H9 (cell line): ENCODE data around the gene NME2. TPM values are rescaled to one million over a fixed set of nuclear protein-coding genes. Genes with fewer than 3 reads are reported as not detected.

Experiments
- DNase-seq: peaks from one replicate; pipeline ENCODE4 v3.0.0-alpha.2; 2017
- H2AFZ ChIP-seq: one replicate; pipeline ENCODE4 v1.6.1; 2013; ENCODE audit warnings: mild to moderate bottlenecking, low read length, control low read depth, moderate library complexity
- H2AK5ac ChIP-seq: 2 replicates; pipeline ENCODE4 v1.6.1; 2013; ENCODE audit warnings: low read length, control low read depth, mixed read lengths; ENCODE audit not compliant: insufficient read length
- H2BK120ac ChIP-seq: one replicate; pipeline ENCODE4 v1.6.1; 2013; ENCODE audit warnings: low read depth, mild to moderate bottlenecking, low read length, control low read depth, inconsistent platforms; ENCODE audit not compliant: poor library complexity, severe bottlenecking
- H2BK12ac ChIP-seq: 2 replicates; pipeline ENCODE4 v1.6.1; 2013; ENCODE audit warnings: low read length, control low read depth, mixed read lengths, low read depth; ENCODE audit not compliant: insufficient read length
- H2BK15ac ChIP-seq: 2 replicates; pipeline ENCODE4 v1.6.1; 2013; ENCODE audit warnings: low read depth, low read length, control low read depth
- H2BK20ac ChIP-seq: one replicate; pipeline ENCODE4 v1.6.1; 2013; ENCODE audit warnings: low read depth, mild to moderate bottlenecking, low read length, control low read depth, inconsistent platforms; ENCODE audit not compliant: poor library complexity, severe bottlenecking
- H2BK5ac ChIP-seq: 2 replicates; pipeline ENCODE4 v1.6.1; 2013; ENCODE audit warnings: low read length, control low read depth, mixed read lengths; ENCODE audit not compliant: insufficient read length
- H3K14ac ChIP-seq: 2 replicates; pipeline ENCODE4 v1.6.1; 2013; ENCODE audit warnings: low read length, control low read depth; ENCODE audit not compliant: insufficient read depth
- H3K18ac ChIP-seq: 2 replicates; pipeline ENCODE4 v1.6.1; 2013; ENCODE audit warnings: low read depth, mild to moderate bottlenecking, mixed read lengths, low read length, control low read depth; ENCODE audit not compliant: insufficient read length
- H3K23ac ChIP-seq: 2 replicates; pipeline ENCODE4 v1.6.1; 2013; ENCODE audit warnings: low read length, control low read depth, mixed read lengths, low read depth; ENCODE audit not compliant: insufficient read length
- H3K23me2 ChIP-seq: 2 replicates; pipeline ENCODE4 v1.6.1; 2013; ENCODE audit warnings: low read depth, mild to moderate bottlenecking, mixed read lengths, low read length, control low read depth; ENCODE audit not compliant: insufficient read length, poor library complexity, severe bottlenecking
- H3K27ac ChIP-seq: 2 replicates; pipeline ENCODE4 v1.5.1; 2013; ENCODE audit warnings: low read length, control low read depth, mixed read lengths, low read depth; ENCODE audit not compliant: insufficient read length
- H3K27me3 ChIP-seq: 2 replicates; pipeline ENCODE4 v1.6.1; 2013; ENCODE audit warnings: low read length, control low read depth, inconsistent platforms; ENCODE audit not compliant: insufficient read depth
- H3K4ac ChIP-seq: 2 replicates; pipeline ENCODE4 v1.6.1; 2013; ENCODE audit warnings: low read depth, mild to moderate bottlenecking, control low read depth, inconsistent platforms, low read length, moderate library complexity
- H3K4me1 ChIP-seq: 2 replicates; pipeline ENCODE4 v1.6.1; 2013; ENCODE audit warnings: low read length, control low read depth, inconsistent platforms; ENCODE audit not compliant: insufficient read depth
- H3K4me2 ChIP-seq: 2 replicates; pipeline ENCODE4 v1.6.1; 2013; ENCODE audit warnings: low read length, control low read depth, mixed read lengths; ENCODE audit not compliant: insufficient read length, insufficient read depth
- H3K56ac ChIP-seq: 2 replicates; pipeline ENCODE4 v1.6.1; 2013; ENCODE audit warnings: low read depth, mild to moderate bottlenecking, mixed read lengths, low read length, control low read depth; ENCODE audit not compliant: insufficient read length
- H3K79me1 ChIP-seq: 2 replicates; pipeline ENCODE4 v1.6.1; 2013; ENCODE audit warnings: low read depth, mild to moderate bottlenecking, moderate library complexity, low read length, control low read depth, inconsistent platforms; ENCODE audit not compliant: insufficient read depth, poor library complexity, severe bottlenecking
- H3K79me2 ChIP-seq: 2 replicates; pipeline ENCODE4 v1.6.1; 2013; ENCODE audit warnings: low read length, control low read depth, inconsistent platforms; ENCODE audit not compliant: insufficient read depth
- H3K9ac ChIP-seq: 2 replicates; pipeline ENCODE4 v1.6.1; 2013; ENCODE audit warnings: low read length, control low read depth, mixed read lengths; ENCODE audit not compliant: insufficient read length; ENCODE audit errors: extremely low read depth
- H3K9me3 ChIP-seq: one replicate; pipeline ENCODE4 v1.6.1; 2013; ENCODE audit warnings: low read depth, low read length, inconsistent platforms; ENCODE audit not compliant: control insufficient read depth
- H3T11ph ChIP-seq: one replicate; pipeline ENCODE4 v1.6.1; 2013; ENCODE audit warnings: mild to moderate bottlenecking, low read length, control low read depth, inconsistent platforms
- H4K20me1 ChIP-seq: one replicate; pipeline ENCODE4 v1.6.1; 2013; ENCODE audit not compliant: control insufficient read depth, insufficient read length, insufficient read depth
- H4K5ac ChIP-seq: 2 replicates; pipeline ENCODE4 v1.6.1; 2013; ENCODE audit warnings: low read depth, mild to moderate bottlenecking, mixed read lengths, low read length, control low read depth; ENCODE audit not compliant: insufficient read length
- H4K8ac ChIP-seq: replicated peaks from 2 replicates; pipeline ENCODE4 v1.6.1; 2013; ENCODE audit warnings: low read length, control low read depth, mixed read lengths, low read depth; ENCODE audit not compliant: insufficient read length
- H4K91ac ChIP-seq: 2 replicates; pipeline ENCODE4 v1.6.1; 2013; ENCODE audit warnings: low read depth, mild to moderate bottlenecking, moderate library complexity, mixed read lengths, low read length, control low read depth; ENCODE audit not compliant: insufficient read length
- H3K27ac Mint-ChIP-seq, 3 experiments: 2 replicates in 2 of 3; 3 replicates in 1 of 3; pipeline ENCODE4 v1.8.0; 2020 to 2021; ENCODE audit warnings: mixed read lengths in 3 of 3, mild to moderate bottlenecking in 1 of 3, moderate library complexity in 1 of 3
- H3K27me3 Mint-ChIP-seq: 2 replicates; pipeline ENCODE4 v1.8.0; 2021; ENCODE audit warnings: low read depth, mild to moderate bottlenecking, moderate library complexity, mixed read lengths
- H3K36me3 Mint-ChIP-seq, 3 experiments: 2 replicates in 2 of 3; 3 replicates in 1 of 3; pipeline ENCODE4 v1.8.0; 2020 to 2021; ENCODE audit warnings: low read depth in 3 of 3, mixed read lengths in 3 of 3; ENCODE audit not compliant: insufficient read depth in 1 of 3
- H3K4me1 Mint-ChIP-seq, 2 experiments: 2 replicates each; pipeline ENCODE4 v1.8.0; 2020; ENCODE audit warnings: mixed read lengths in 2 of 2
- H3K4me3 Mint-ChIP-seq, 2 experiments: 2 replicates in 1 of 2; 3 replicates in 1 of 2; pipeline ENCODE4 v1.8.0; 2020 to 2021; ENCODE audit warnings: mild to moderate bottlenecking in 2 of 2, mixed read lengths in 2 of 2, moderate library complexity in 1 of 2
- H3K9me3 Mint-ChIP-seq, 2 experiments: 2 replicates in 1 of 2; 3 replicates in 1 of 2; pipeline ENCODE4 v1.8.0; 2020; ENCODE audit warnings: mild to moderate bottlenecking in 2 of 2, mixed read lengths in 2 of 2, moderate library complexity in 1 of 2
- WGBS: extraction: QIAGEN DNeasy Blood & Tissue Kit; methylation state at CpG from one replicate; pipeline ENCODE4 v1.1.7; 2013; ENCODE audit warnings: missing lambda C conversion rate, low lambda C conversion rate, mixed read lengths; ENCODE audit not compliant: insufficient read length; ENCODE audit errors: extremely low coverage; 5-methylcytosine and 5-hydroxymethylcytosine counted together
- total RNA-seq: library from RNA; stranded (reverse); gene quantifications from 2 replicates; pipeline ENCODE4 v1.2.1, GENCODE V29; 2021
- TF ChIP-seq, protein P1 (sequence below): fragments of 200-600 bp; sonication (generic); conservative IDR thresholded peaks from 3 replicates; pipeline ENCODE4 v1.8.0; 2021; ENCODE audit warnings: antibody characterized with exemption, mild to moderate bottlenecking

Gene NME2
- total RNA-seq, 1 experiment from 2014 or later: 819 TPM

- no peak for DNase-seq
- H3K4me1 Mint-ChIP-seq: no peaks in the 10 kb centered on the region
- H3K36me3 Mint-ChIP-seq: peaks cover 9 to 69% (median 56%) of the 10 kb centered on the region in 3 experiments; a peak in 6 of 7 replicates
- Histone ChIP-seq H3T11ph (no peak overlapping the region), H3K23me2 (no peaks in the 10 kb centered on the region), H3K56ac (no peak overlapping the region), H3K9me3 (no peaks in the 10 kb centered on the region), H2BK15ac (no peak overlapping the region), H4K91ac (no peak overlapping the region), H3K4me2 (no peak overlapping the region), H3K23ac (no peak overlapping the region), H3K4me1 (no peaks in the 10 kb centered on the region), H3K79me1 (no peaks in the 10 kb centered on the region), H4K20me1 (no peaks in the 10 kb centered on the region), H3K27me3 (no peaks in the 10 kb centered on the region), H2BK12ac (no peak overlapping the region), H3K14ac (no peak overlapping the region), H3K79me2 (no peaks in the 10 kb centered on the region), H4K8ac (no peak overlapping the region), H3K27ac (no peak overlapping the region), H2BK120ac (no peak overlapping the region), H3K18ac (no peak overlapping the region), H3K4ac (no peak overlapping the region), H2BK20ac (no peak overlapping the region), H2AFZ (no peak overlapping the region), H2AK5ac (no peak overlapping the region), H2BK5ac (no peak overlapping the region), H3K9ac (no peak overlapping the region), H4K5ac (no peak overlapping the region)
- no peaks in the 10 kb centered on the region for H3K27me3 Mint-ChIP-seq
- no peak overlapping the region for H3K4me3 Mint-ChIP-seq
- WGBS: no CpG with 5 or more reads among the region's 2 CpGs
- no peaks in the 10 kb centered on the region for H3K9me3 Mint-ChIP-seq
- H3K27ac Mint-ChIP-seq: no peak overlapping the region
- TF ChIP-seq, protein P1, sequence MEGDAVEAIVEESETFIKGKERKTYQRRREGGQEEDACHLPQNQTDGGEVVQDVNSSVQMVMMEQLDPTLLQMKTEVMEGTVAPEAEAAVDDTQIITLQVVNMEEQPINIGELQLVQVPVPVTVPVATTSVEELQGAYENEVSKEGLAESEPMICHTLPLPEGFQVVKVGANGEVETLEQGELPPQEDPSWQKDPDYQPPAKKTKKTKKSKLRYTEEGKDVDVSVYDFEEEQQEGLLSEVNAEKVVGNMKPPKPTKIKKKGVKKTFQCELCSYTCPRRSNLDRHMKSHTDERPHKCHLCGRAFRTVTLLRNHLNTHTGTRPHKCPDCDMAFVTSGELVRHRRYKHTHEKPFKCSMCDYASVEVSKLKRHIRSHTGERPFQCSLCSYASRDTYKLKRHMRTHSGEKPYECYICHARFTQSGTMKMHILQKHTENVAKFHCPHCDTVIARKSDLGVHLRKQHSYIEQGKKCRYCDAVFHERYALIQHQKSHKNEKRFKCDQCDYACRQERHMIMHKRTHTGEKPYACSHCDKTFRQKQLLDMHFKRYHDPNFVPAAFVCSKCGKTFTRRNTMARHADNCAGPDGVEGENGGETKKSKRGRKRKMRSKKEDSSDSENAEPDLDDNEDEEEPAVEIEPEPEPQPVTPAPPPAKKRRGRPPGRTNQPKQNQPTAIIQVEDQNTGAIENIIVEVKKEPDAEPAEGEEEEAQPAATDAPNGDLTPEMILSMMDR: no peak
Measured at GRCh38 chr17:51200846-51201245, 34.6 kb downstream of the NME2 start.
